Activated CD4-positive, alpha-beta T cell treated with anti-CD3 and anti-CD28 coated beads for 24 hours (primary cell): Measurements from ENCODE around the gene CNOT4.
"Not testable (repeated sequence)": the region's sequence is repeated elsewhere in the genome, so short reads cannot be mapped to it uniquely, and the experiment has no call there.

Source experiments
- DNase-seq, 2 donors: peaks; one replicate each; pipeline ENCODE4 v3.0.0-alpha.2; 2020; ENCODE audit warnings: low read depth in 2 of 2

CNOT4 gene

DNA sequence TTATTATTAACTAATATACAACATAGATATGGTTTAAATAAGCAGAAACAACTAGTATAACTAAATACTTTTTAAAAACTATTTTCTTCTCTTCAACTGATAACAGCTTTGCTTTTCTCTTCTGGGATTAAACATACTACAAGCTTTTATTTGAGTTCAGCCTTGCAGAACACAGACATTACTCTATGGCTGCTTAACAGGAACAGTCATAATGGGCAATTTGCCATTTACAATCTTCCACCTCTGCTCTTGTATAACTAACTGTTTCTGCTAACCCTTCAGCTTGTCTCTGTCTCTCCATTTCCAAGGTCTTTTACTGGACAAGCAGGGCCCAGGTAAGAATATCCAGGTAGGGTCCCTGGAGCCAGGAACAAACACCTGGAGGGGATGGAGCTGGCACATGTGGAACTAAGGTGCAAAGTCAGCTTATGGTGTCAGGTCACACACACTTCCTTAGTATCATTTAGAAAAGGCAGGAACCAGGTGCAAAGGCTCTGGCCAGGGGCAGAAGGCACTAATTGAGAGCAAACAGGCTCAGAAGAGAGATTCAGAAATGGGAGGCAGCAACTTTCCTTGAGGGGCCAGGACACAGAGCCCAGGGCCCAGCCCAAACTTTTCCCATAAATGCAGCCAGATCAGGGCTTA is 183.1 kb downstream of the CNOT4 start:
- DNase-seq: no peak

DNA sequence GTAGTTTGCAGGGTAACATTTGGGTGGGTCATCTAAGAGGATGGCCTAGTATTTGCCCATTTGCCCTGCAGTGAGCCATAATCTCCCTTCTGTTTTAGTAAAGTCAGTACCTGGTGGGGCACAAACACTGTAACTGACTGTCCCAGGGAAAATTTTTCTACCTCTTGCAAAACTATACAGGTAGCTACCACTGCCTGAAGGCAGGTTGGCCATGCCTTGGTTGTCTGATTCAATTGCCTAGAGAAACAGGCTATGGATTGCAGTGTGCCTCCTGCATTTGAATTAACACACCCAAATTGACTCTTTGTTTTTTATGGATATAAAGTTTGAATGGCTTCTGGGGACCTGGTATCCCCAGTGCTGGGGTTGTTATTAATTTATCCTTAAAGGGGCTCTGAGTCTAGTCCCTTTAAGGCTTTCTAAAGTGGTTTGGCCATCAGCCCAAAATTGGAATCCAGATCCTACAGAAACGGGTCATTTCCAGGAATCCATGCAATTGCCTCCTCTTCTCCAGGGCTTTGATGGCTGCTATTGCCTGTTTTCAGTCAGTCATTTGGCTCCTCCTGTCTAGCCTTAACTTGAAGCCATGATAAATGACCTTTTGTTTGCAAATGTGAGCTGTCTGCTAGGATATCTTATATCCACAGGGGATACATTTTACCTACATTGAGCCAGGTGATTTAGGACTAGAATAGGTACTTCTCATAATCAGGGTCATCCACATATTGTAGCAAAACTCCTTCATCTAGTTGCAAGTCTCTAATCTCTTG is 187.1 kb downstream of the CNOT4 start:
- no peak for DNase-seq

DNA sequence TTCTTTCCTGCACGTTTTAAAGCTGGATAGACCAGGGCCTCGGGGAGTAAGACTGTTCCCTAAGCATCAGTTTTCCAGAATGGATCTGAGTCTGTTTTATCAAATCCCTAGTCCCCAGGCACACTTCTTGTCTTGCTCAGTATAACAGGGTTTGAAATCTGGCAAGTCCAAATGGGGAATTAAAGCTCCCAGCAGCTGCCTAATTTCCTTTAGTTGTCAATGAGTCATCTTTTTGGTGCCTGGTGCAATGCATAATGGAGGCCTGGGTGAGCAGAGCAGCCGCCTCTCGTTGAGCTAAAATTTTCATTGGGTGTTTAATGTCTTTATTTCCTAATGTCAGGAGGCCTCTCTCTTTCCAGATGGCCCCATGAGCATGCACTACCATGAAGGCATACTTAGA is 188.3 kb downstream of the CNOT4 start:
- DNase-seq: no peak

DNA sequence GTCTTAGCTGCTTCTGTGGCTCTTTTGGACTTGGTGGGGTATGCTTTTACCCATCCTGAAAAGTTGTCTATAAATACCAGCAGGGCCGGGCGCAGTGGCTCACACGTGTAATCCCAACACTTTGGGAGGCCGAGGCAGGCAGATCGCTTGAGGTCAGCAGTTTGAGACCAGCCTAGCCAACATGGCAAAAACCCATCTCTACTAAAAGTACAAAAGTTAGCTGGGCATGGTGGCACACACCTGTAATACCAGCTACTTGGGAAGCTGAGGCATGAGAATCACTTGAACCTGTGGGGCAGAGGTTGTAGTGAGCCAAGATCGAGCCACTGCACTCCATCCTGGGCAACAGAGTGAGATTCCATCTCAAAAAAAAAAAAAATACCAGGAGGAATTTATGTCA is 188.9 kb downstream of the CNOT4 start:
- DNase-seq: not testable (repeated sequence)

DNA sequence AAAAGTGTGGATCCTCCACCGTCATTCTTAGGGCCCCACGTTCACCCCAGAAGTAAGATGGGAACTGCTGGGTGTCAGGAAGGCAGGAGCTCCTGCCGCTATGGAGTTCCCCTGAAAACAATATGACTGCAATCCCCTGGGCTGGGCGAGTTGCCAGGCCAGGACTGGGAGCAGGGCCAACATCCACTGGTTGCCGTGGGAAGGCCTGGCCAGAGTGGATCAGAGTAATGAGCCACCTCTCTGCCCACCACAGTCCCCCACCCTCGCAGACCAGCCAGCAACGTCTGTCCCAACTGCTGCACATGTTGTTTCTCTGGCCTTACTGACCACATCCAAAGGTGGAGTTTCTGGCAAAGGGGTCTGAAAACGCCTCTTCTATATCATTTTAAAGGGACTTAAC is 189.6 kb downstream of the CNOT4 start:
- no peak for DNase-seq

DNA sequence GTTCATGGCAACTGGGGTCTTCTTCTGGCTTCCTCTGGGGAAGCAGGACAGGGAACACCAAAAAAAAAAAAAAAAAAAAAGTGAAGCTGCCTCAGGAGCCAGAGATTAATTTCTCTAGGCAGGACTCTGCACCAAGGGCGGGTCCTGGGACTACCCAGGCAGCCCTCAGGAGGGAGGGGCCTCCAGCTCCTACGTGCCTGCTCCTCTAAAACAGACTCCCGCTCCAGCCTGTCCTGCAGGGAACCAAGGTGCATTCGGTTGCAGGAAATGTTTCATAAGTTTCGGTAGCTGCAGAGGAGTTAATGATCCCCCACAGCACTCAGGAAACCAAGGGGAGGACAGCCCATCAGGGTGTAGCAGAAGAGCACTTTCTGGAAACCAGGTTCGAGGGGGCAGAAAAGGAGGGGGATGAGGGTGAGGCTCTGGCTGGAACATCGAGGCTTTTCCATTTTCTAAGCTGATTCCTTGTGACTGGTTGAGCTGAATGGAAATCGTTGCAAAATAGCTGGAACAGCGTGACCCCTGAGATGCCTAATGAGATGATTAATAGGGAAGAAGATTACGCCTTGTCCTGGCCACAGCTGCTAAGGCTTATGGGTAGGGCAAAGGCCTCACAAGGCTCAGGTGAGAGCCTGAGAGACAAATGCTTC is 192.1 kb downstream of the CNOT4 start:
- DNase-seq: no peak

DNA sequence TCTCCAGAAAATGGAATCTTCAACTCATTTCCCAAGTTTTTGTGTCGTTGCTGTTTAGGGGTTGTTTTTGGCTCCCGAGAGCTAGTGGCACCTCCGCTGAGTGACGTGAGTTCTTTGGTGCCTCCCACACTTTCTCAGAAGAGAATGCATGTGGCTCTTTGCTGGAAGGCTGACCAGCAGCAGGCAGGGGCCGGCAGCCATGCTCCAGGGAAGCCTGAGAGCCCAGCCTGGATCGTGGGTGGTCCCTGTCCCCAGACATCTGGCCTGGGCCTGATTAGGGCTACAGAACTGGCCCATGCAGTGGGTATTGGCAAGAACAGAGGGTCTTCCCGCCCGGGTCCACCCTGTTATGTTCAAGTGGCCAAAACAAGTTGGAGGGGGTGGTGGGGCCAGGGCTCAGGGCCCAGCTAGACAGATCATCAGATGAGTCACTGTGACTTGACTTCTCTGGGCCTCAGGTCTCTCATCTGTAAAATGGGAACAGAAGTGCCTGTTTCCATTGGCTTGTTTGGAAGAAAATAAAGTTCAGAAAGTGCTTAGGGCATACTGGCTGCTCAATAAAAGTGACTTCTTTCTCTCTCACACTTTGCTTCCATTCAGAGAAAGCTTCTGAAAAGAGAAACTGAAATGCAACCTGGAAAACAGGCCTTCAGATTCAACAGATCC is 193.1 kb downstream of the CNOT4 start:
- no peak for DNase-seq

DNA sequence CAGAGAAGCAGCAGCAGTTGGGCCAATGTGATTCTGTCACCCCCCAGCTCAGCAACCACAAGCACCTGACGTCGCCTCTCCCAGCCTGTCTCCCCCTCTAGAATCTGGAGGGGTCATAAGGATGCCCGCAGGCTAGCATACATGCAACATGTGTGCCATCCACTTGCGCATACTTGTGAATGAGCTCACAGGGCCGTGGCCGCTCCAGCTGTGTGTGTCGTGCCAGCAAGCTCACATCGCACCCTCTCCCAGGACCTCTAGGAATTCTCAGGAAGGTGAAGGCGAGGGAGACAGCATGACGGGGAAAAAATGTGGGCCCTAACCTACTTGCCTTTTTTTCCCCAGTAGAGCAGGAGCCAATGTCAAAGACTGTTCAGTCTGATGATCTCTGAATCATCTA is 195.9 kb downstream of the CNOT4 start:
- DNase-seq: no peak
